NCI-H1417 (cell line): ENCODE results near the gene CASZ1.
A peak's percentile ranks its signal among the peaks of the same experiment; 100 is the strongest.

Experiments
- DNase-seq, 3 experiments: peaks; one replicate each; lab custom pipeline; 2025; lab: John Stamatoyannopoulos, UW

Gene CASZ1

DNA sequence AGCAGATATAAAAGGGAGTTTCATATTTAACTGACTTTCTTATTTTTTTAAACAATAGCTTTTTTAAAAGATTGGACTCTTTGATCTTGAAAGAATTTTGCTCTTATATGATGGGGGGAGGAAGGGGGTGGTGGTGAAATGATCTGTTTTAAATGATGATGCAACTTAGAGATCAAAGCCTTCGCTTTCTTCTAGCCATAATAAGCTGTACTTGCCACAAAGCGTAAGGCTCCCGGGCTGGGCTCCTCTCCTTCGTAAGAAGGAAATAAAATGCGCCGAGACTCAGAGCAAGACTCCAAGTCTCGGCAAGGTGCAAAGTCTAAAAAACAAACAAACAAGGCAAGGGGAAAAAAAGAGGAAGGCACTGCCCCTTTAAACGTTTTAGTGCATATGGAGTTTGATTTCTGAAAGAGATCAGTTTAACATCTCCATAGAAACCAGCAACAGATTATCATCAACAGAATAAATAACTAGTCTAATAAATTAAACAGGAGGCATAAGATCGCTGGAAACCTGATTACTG is 3.3 kb downstream of the CASZ1 start:
- peak; percentile 39 to 82 (median 60) for DNase-seq

GRCh38 chr1:10791105-10791951 is 5.1 kb downstream of the CASZ1 start:
- DNase-seq: peak; percentile 16 to 94 (median 76)

- DNase-seq: peak; percentile 59 to 74 (median 63)
Measured at GRCh38 chr1:10789803-10790702, 6.4 kb downstream of the CASZ1 start.

DNA sequence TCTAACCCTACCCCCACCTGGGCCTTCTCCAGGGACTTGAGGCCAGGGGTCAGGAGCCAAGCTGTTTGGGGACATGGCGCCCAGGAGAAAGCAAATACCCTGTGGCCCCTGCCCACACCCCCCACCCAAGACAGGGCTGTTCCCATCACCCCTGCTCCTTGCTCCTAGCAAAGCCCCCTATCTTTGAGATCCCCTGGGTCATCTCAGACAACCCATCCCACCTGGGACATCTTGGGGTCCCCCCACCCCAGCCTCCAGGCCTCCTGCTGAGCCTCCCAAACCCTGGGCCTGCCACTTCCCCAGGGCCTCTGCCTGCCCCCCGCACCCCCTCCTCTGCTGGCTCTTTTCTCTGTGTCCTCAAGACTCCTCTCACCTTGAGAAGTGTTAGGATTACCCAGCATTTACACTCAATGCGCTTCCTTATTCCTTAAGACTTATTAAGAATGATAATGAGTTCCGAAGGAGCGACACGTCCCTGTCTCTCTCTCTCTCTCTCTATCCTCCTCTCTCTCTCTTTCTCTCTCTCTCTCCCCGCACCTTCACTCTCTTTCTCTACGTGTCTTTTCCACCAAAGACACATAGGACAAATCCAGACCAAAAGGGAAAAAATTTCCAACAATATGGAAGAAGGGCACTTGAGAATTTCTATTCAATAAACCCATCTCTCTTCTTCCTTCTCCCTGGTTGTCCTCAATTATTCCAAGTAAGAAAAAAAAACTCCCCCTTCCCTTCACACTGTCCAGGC is 7.2 kb downstream of the CASZ1 start:
- DNase-seq: no peak

- DNase-seq: peak in 2 of 3 experiments; percentile 25 to 34
Measured at GRCh38 chr1:10788592-10789006, 7.8 kb downstream of the CASZ1 start.

DNA sequence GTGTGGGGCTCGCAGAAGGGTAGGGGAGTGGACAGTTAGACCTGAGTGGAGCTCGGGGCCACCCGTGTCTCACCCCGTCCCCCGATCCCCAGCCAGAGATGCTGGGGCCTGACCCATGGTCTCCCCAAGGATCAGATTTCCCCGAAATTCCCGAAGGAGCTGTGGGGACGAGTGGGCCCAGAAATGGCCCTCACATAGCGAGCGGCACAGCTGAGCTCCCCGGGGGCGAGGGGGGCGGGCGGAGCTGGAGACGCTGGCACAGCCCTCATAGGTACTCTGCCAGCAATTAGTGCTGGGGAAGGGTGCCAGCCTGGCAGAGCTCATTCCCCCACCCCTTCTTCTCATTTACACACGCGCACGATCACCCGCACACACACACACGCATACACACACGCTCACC is 9.2 kb downstream of the CASZ1 start:
- DNase-seq: peak in 1 of 3 experiments; percentile 16

DNA sequence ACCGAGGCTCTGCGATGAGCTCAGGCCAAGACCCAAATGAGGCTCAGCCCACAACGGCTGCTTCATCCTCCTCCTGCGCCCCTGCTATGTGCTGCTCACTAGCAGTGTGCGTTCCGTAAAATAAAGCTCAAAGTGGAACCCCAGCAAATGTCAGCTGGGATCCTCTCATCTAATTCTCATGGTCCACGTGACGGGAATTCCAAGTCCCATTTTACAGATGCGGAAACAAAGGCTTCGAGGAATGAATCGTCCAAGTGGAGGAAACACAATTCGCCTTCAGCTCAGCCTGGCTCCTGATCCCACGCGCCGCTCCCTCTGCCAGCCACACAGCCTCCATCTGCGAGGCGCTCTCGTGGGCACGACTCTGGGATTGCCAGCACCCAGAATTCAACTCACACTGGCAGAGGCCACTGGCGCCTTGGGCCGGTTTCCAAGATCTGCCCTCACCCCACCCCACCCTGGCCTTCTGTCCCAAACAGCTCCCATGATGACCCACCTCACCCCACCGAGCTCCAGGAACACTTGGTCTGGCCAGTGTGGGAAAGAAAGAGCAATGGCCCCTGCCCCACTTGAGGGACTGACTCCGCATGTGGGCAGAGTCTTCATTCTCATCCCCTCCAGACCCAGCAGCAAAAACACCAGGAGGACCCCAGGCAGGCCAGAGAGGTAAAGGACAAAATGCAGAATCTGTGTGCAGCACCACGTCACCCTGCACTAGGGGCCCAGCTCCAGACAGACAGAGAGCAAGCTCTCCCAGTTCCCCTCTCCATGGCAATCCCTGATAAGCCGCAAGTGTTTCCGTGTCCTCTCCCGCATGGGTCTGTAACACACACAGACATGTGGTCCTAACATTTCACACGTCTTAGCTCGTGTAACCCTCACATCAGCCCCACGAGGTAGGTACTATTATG is 10.5 kb downstream of the CASZ1 start:
- DNase-seq: no peak

DNA sequence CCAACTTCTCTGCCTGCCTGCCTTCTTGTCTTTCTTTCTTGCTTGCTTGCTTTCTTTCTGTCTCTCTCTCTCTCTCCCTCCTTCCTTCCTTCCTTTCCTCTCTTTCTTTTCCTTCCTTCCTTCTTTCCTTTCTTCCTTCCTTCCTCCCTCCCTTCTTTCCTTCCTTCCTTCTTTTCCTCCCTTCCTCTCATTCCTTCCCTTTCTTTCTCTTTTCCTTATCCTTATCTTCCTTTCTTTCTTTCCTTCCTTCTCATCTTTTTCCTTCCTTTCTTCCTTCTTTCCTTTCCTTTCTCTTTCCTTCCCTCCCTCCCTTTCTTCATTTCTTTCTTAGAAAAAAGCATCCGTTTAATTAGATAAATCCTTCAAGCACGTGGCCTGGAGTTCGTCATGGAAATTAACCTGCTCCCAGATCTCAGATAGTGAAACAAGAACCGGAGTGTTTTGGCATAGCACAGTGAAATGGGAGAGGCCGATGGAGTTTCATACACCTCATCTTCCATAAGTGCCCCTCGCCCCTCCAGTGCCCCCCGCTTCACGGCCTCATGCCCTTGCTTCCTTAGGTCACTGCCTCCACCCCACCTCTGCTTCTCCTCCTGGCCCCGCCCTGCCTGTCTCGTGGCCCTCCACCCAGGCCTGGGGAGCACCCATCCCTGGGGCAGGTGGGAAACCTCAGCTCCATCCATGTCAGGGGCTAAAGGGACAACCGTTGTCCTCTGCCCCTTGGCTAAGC is 11.3 kb downstream of the CASZ1 start:
- DNase-seq: no peak

- peak in 1 of 3 experiments; percentile 35 for DNase-seq
Measured at GRCh38 chr1:10782491-10783244, 13.8 kb downstream of the CASZ1 start.

DNA sequence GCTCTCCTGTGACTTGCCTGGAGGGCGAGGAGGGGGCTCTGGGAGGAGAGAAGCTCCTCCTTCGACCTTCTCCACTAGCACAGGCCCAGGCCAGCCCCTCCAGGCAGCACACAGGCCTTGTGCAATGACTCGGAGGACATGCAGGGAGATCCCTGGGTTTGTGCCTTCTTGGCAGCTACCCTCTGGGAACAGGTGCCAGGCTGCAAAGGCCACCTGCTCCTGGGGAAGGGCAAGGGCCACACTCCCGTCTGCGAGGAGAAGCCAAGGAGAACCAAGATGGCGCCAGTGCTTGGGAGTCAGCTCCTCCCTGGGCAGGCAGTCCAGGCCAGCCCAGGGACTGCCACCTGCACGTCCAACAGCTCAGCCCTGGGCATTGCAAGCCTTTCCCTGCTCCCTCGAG is 15.3 kb downstream of the CASZ1 start:
- DNase-seq: peak in 1 of 3 experiments; percentile 21

GRCh38 chr1:10779841-10780240 is 16.6 kb downstream of the CASZ1 start:
- DNase-seq: peak in 2 of 3 experiments; percentile 69 to 84

GRCh38 chr1:10779201-10779600 is 17.2 kb downstream of the CASZ1 start:
- DNase-seq: peak; percentile 65 to 96 (median 91)

DNA sequence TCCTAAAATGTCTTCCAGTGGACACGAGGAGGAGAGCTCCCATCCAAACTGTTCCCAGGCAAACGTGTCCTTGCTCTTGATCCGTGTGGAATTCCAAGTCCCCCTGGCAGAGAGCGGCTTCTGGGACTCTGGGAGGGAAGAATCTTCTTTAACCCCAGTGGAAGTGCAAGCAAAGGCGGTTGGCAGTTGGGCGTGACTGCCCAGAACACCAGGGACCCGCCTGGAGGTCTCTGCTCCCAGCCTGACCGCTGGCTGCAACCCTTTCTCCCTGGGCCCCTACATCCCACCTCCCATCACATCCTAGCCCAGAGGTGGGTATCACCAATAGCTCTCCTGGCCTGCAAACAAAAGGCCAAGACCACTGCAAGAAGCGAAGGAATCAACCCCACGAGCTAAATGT is 17.8 kb downstream of the CASZ1 start:
- DNase-seq: peak in 2 of 3 experiments; percentile 66 to 76

GRCh38 chr1:10777749-10778574 is 18.5 kb downstream of the CASZ1 start:
- no peak for DNase-seq

- peak in 2 of 3 experiments; percentile 72 to 83 for DNase-seq
Measured at GRCh38 chr1:10776190-10776905, 20.1 kb downstream of the CASZ1 start.

- DNase-seq: no peak
Measured at GRCh38 chr1:10775763-10776162, 20.7 kb downstream of the CASZ1 start.

GRCh38 chr1:10774615-10775310 is 21.7 kb downstream of the CASZ1 start:
- DNase-seq: no peak
